Hair follicle dermal papilla cell (primary cell): ENCODE measurements around the gene GPR180. TPM values are rescaled to one million over a fixed set of nuclear protein-coding genes. Genes with fewer than 3 reads are reported as not detected.
A peak's percentile ranks its signal among the peaks of the same experiment; 100 is the strongest.

Source experiments
- small RNA-seq: library from RNA; depleted of rRNA; stranded (forward); fragments of <200 nt; gene quantifications from one replicate; pipeline ENCODE3, GENCODE V24; 2012
- total RNA-seq: library from RNA; depleted of rRNA; stranded (reverse); fragments of >200 nt; gene quantifications from 2 replicates; pipeline ENCODE4 v1.2.3, GENCODE V29; 2012

Gene GPR180
- total RNA-seq: 12.3 and 15.7 TPM in 2 replicates

GRCh38 chr13:94601446-94602431 lies at the start of gene GPR180:
GPR180 (plus strand) TSS chr13:94601857; CDS start chr13:94601928, 71 bp downstream.

GRCh38 chr13:94595950-94596574 lies 5.6 kb upstream of the GPR180 start, which contains the start of gene TGDS:
TGDS (minus strand) TSS chr13:94596152; CDS start chr13:94596136, 16 bp downstream.

Small RNAs within 50 kb of the gene (small RNA-seq; reads per million reads assigned to genes)
- 0.99 reads per million, percentile 18 among the genes with 10 or more reads in this experiment for gene RNA5SP36

Other genes starting within 250 kb of the GPR180 start
- gene DCT, start 122.2 kb upstream of the GPR180 start, total RNA-seq: 0.16 TPM in 1 of 2 replicates, not detected in the other
- gene TGDS, start 5.7 kb upstream of the GPR180 start, total RNA-seq: 12.3 and 14.0 TPM in 2 replicates
- gene SOX21, start 110.7 kb downstream of the GPR180 start, total RNA-seq: not detected in 2 replicates